ENCODE results near the gene APOBEC3H. TPM values are rescaled to one million over a fixed set of nuclear protein-coding genes. Genes with fewer than 3 reads are reported as not detected.
"Not testable (repeated sequence)": the region's sequence is repeated elsewhere in the genome, so short reads cannot be mapped to it uniquely, and the experiment has no call there.

The APOBEC3H gene
- total RNA-seq, 4 donors from 2014 or later: not detected

DNA sequence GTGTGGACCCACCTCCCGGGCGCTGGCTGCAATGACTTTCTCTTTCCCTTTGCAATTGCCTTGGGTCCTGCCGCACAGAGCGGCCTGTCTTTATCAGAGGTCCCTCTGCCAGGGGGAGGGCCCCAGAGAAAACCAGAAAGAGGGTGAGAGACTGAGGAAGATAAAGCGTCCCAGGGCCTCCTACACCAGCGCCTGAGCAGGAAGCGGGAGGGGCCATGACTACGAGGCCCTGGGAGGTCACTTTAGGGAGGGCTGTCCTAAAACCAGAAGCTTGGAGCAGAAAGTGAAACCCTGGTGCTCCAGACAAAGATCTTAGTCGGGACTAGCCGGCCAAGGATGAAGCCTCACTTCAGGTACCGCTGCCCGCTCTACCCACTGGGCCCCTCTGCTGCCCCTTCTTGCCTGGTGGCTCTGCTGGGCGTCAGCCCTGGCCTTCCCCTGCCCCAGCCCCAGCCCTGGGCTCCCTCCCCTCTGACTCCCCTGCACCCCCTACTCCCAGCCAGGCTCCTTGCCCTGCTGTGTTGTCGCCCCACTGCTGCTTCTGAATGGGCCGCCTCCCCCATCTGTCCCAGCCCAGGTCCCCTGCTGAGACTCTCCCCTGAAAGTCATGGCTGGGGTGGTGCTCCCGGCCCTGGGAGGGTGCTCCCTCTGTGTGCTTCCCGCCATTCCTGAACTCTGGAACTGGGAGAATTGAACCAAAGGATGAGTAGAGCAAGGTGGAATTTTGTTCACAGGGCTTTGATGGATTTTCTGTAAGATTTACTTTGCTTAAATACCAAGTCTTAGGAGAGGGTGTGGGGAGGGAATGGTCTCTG is 19.8 kb upstream of the APOBEC3H start, which contains the start of gene APOBEC3G:
APOBEC3G (plus strand) TSS at position 250 of the 815 bp plus-strand sequence; CDS start at position 337, 87 bp downstream.
- H3K27ac ChIP-seq: peak within 1 kb of the TSS; percentile 8 to 83 (median 72)
- peak; percentile 89 for ATAC-seq
- peak in 1 of 2 donors; percentile 42 for TF ChIP-seq POLR2A (IDR thresholded peaks at IDR 0.05)
- peak within 1 kb of the TSS; percentile 28 to 50 for H3K4me3 ChIP-seq
- WGBS, 2 donors (ENCODE audit: low coverage in 1 of 2): 5 to 55% methylated on average over 2 to 9 of the region's 17 CpGs
- peaks cover 0 to 13% (median 4%) of the 10 kb centered on the region in 3 donors for H3K4me1 ChIP-seq
- not testable (repeated sequence) for H3K27me3 ChIP-seq, H3K9me3 ChIP-seq
- peaks cover 0 to 24% of the 10 kb centered on the region in 2 donors for H3K36me3 ChIP-seq

- peak overlapping the region in 1 of 2 donors; percentile 50 for H3K4me3 ChIP-seq
- peaks cover 0 to 24% of the 10 kb centered on the region in 2 donors for H3K36me3 ChIP-seq
- H3K9me3 ChIP-seq, H3K27me3 ChIP-seq, ATAC-seq: not testable (repeated sequence)
- 83 to 87% methylated on average over 3 to 8 of the region's 12 CpGs for WGBS, 2 donors (ENCODE audit: low coverage in 1 of 2)
- H3K4me1 ChIP-seq: peaks cover 0 to 13% (median 4%) of the 10 kb centered on the region in 3 donors
- H3K27ac ChIP-seq: peak overlapping the region in 1 of 4 donors; percentile 83
Observed at GRCh38 chr22:39077912-39078311, 19.1 kb upstream of the APOBEC3H start.

DNA sequence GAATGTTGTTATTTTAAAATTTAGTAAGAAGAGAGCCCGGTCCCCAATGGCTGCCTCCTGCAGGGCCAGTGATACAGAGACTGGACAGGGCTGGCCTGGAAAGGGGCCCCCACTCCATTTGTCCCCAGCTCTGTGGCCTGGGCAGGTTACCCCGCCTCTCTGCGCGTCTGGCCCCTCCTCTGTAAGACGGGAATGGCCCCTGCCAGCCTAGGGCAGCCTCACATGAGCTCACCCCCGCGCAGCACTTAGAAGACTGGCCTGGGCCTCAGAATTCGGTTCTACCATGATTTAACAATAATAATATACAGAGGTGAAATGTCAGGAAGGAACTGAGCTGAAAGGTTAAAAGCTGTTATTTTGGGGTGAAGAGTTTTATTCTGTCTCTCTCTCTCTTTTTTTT is 18.7 kb upstream of the APOBEC3H start:
- Histone ChIP-seq H3K27me3 (no peaks in the 10 kb centered on the region), H3K4me1 (peaks cover 0 to 13% (median 4%) of the 10 kb centered on the region in 3 donors), H3K36me3 (peaks cover 0 to 24% of the 10 kb centered on the region in 2 donors), H3K4me3 (no peak overlapping the region), H3K9me3 (no peaks in the 10 kb centered on the region), H3K27ac (no peak overlapping the region)
- 78% methylated on average over 4 of the region's 8 CpGs; no CpG with 5 or more reads in 1 of the 2 donors for WGBS, 2 donors (ENCODE audit: low coverage in 1 of 2)
- no peak for TF ChIP-seq POLR2AphosphoS5 (IDR thresholded peaks at IDR 0.05)
- no peak for TF ChIP-seq POLR2A (IDR thresholded peaks at IDR 0.05)
- TF ChIP-seq EP300 (IDR thresholded peaks at IDR 0.05): no peak
- TF ChIP-seq, protein P1, sequence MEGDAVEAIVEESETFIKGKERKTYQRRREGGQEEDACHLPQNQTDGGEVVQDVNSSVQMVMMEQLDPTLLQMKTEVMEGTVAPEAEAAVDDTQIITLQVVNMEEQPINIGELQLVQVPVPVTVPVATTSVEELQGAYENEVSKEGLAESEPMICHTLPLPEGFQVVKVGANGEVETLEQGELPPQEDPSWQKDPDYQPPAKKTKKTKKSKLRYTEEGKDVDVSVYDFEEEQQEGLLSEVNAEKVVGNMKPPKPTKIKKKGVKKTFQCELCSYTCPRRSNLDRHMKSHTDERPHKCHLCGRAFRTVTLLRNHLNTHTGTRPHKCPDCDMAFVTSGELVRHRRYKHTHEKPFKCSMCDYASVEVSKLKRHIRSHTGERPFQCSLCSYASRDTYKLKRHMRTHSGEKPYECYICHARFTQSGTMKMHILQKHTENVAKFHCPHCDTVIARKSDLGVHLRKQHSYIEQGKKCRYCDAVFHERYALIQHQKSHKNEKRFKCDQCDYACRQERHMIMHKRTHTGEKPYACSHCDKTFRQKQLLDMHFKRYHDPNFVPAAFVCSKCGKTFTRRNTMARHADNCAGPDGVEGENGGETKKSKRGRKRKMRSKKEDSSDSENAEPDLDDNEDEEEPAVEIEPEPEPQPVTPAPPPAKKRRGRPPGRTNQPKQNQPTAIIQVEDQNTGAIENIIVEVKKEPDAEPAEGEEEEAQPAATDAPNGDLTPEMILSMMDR (IDR thresholded peaks at IDR 0.05): no peak
- ATAC-seq: no peak

- H3K4me3 ChIP-seq, H3K27ac ChIP-seq, H3K27me3 ChIP-seq, ATAC-seq, H3K9me3 ChIP-seq: not testable (repeated sequence)
- 77 to 100% methylated on average over 3 to 8 of the region's 24 CpGs for WGBS, 2 donors (ENCODE audit: low coverage in 1 of 2)
- peaks cover 0 to 24% of the 10 kb centered on the region in 2 donors for H3K36me3 ChIP-seq
- H3K4me1 ChIP-seq: peaks cover 0 to 13% (median 4%) of the 10 kb centered on the region in 3 donors
Observed at GRCh38 chr22:39079054-39079637, 17.9 kb upstream of the APOBEC3H start.

GRCh38 chr22:39080052-39080762 is 16.8 kb upstream of the APOBEC3H start:
- TF ChIP-seq EP300 (IDR thresholded peaks at IDR 0.05) (no peak), POLR2AphosphoS5 (IDR thresholded peaks at IDR 0.05) (no peak), POLR2A (IDR thresholded peaks at IDR 0.05) (no peak)
- TF ChIP-seq, protein P1 (IDR thresholded peaks at IDR 0.05): no peak
- peaks cover 0 to 24% of the 10 kb centered on the region in 2 donors for H3K36me3 ChIP-seq
- H3K27ac ChIP-seq: no peak overlapping the region
- H3K27me3 ChIP-seq: no peaks in the 10 kb centered on the region
- no peak for ATAC-seq
- WGBS, 2 donors (ENCODE audit: low coverage in 1 of 2): 84 to 85% methylated on average over 4 to 5 of the region's 9 CpGs
- H3K4me3 ChIP-seq: no peak overlapping the region
- no peaks in the 10 kb centered on the region for H3K9me3 ChIP-seq
- H3K4me1 ChIP-seq: peaks cover 0 to 13% (median 4%) of the 10 kb centered on the region in 3 donors

- Histone ChIP-seq H3K4me1 (peaks cover 0 to 13% (median 4%) of the 10 kb centered on the region in 3 donors), H3K36me3 (peaks cover 0 to 24% of the 10 kb centered on the region in 2 donors), H3K9me3 (no peaks in the 10 kb centered on the region), H3K4me3 (no peak overlapping the region), H3K27ac (no peak overlapping the region), H3K27me3 (no peaks in the 10 kb centered on the region)
- no peak for TF ChIP-seq POLR2A (IDR thresholded peaks at IDR 0.05)
- TF ChIP-seq, protein P1 (IDR thresholded peaks at IDR 0.05): no peak
- no peak for ATAC-seq
- WGBS, 2 donors (ENCODE audit: low coverage in 1 of 2): 84% methylated on average over 5 of the region's 12 CpGs; no CpG with 5 or more reads in 1 of the 2 donors
Observed at GRCh38 chr22:39081016-39081415, 16.0 kb upstream of the APOBEC3H start.
